Measurements from ENCODE around the gene PCDHGA4.

- TF ChIP-seq, protein P1, sequence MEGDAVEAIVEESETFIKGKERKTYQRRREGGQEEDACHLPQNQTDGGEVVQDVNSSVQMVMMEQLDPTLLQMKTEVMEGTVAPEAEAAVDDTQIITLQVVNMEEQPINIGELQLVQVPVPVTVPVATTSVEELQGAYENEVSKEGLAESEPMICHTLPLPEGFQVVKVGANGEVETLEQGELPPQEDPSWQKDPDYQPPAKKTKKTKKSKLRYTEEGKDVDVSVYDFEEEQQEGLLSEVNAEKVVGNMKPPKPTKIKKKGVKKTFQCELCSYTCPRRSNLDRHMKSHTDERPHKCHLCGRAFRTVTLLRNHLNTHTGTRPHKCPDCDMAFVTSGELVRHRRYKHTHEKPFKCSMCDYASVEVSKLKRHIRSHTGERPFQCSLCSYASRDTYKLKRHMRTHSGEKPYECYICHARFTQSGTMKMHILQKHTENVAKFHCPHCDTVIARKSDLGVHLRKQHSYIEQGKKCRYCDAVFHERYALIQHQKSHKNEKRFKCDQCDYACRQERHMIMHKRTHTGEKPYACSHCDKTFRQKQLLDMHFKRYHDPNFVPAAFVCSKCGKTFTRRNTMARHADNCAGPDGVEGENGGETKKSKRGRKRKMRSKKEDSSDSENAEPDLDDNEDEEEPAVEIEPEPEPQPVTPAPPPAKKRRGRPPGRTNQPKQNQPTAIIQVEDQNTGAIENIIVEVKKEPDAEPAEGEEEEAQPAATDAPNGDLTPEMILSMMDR (IDR thresholded peaks at IDR 0.05; ENCODE audit: low read length), result peak; percentile 47; the same call in 1 of the 2 replicates
- TF ChIP-seq EZH2 (IDR thresholded peaks at IDR 0.05; ENCODE audit: borderline replicate concordance, low read length), result no peak
Measured at GRCh38 chr5:141330299-141331080, 24.3 kb upstream of the PCDHGA4 start, which contains the start of gene PCDHGA1.

Measured in OCI-LY1 (cell line).